WTC11 (cell line): Measurements from ENCODE around the gene FBN2. TPM values are rescaled to one million over a fixed set of nuclear protein-coding genes. Genes with fewer than 3 reads are reported as not detected.

Experiments used
- ATAC-seq: fragments of 200-7000 bp; cut with Tn5 transposase; 2 replicates; pipeline ENCODE4 v1.10.0; 2021; ENCODE audit warnings: mild to moderate bottlenecking, moderate library complexity
- CTCF ChIA-PET: fragments of 300-600 bp; sonication (Branson Sonifier 250); formaldehyde crosslinking; loops from one replicate; lab custom pipeline; 2021; ENCODE audit warnings: antibody characterized with exemption; lab: Charles Lee
- POLR2A ChIA-PET: fragments of 350-600 bp; sonication (Branson Sonifier 250); formaldehyde crosslinking; loops from one replicate; lab custom pipeline; 2021; ENCODE audit warnings: antibody characterized with exemption; lab: Charles Lee
- DNase-seq: peaks from one replicate; pipeline ENCODE4 v3.0.0; 2021; ENCODE audit warnings: low spot score
- H3K27ac Mint-ChIP-seq: 2 replicates; pipeline ENCODE4 v1.8.0; 2021; ENCODE audit warnings: mixed read lengths
- H3K27me3 Mint-ChIP-seq: 2 replicates; pipeline ENCODE4 v1.8.0; 2021; ENCODE audit warnings: low read depth, mild to moderate bottlenecking, moderate library complexity, mixed read lengths
- H3K36me3 Mint-ChIP-seq: 2 replicates; pipeline ENCODE4 v1.8.0; 2021; ENCODE audit warnings: mixed read lengths
- H3K4me1 Mint-ChIP-seq: 2 replicates; pipeline ENCODE4 v1.8.0; 2022; ENCODE audit warnings: mixed read lengths
- H3K4me3 Mint-ChIP-seq: 2 replicates; pipeline ENCODE4 v1.8.0; 2021; ENCODE audit warnings: mild to moderate bottlenecking, moderate library complexity, mixed read lengths
- H3K9me3 Mint-ChIP-seq: 2 replicates; pipeline ENCODE4 v1.8.0; 2021; ENCODE audit warnings: mixed read lengths
- TEAD1 ChIP-seq: sonication (generic); formaldehyde crosslinking; IDR thresholded peaks from 2 replicates; pipeline ENCODE4 v1.8.0; 2022; ENCODE audit warnings: mild to moderate bottlenecking, missing genetic modification reagents
- ZNF317 ChIP-seq: sonication (generic); formaldehyde crosslinking; IDR thresholded peaks from 2 replicates; pipeline ENCODE4 v1.8.1; 2023; ENCODE audit warnings: low read depth, mild to moderate bottlenecking, moderate library complexity, missing genetic modification reagents, borderline replicate concordance
- ZNF396 ChIP-seq: fragments of 250-450 bp; sonication (Bioruptor Pico); IDR thresholded peaks from 2 replicates; pipeline ENCODE4 v1.8.0; 2021; ENCODE audit warnings: mild to moderate bottlenecking, moderate library complexity, borderline replicate concordance
- total RNA-seq: library from RNA; stranded (reverse); gene quantifications from 3 replicates; pipeline ENCODE4 v1.2.3, GENCODE V29; 2021
- TF ChIP-seq, protein P1 (sequence below): fragments of 250-450 bp; sonication (Bioruptor Pico); IDR thresholded peaks from 2 replicates; pipeline ENCODE4 v1.9.0; 2021; ENCODE audit warnings: mild to moderate bottlenecking, borderline replicate concordance
- TF ChIP-seq, protein P2 (sequence below): sonication (generic); formaldehyde crosslinking; conservative IDR thresholded peaks from 2 replicates; pipeline ENCODE4 v1.8.1; 2022; ENCODE audit warnings: mild to moderate bottlenecking, missing genetic modification reagents
- TF ChIP-seq, protein P3 (sequence below): sonication (generic); formaldehyde crosslinking; IDR thresholded peaks from 2 replicates; pipeline ENCODE4 v1.8.0; 2023; ENCODE audit warnings: missing genetic modification reagents
- TF ChIP-seq, protein P4 (sequence below): sonication (generic); formaldehyde crosslinking; IDR thresholded peaks from 2 replicates; pipeline ENCODE4 v1.8.1; 2023; ENCODE audit warnings: mild to moderate bottlenecking, missing genetic modification reagents, moderate library complexity
- TF ChIP-seq, protein P5 (sequence below): fragments of 200-600 bp; IDR thresholded peaks from 2 replicates; pipeline ENCODE4 v1.8.0; 2022; ENCODE audit warnings: antibody characterized with exemption
- TF ChIP-seq, protein P6 (sequence below): sonication (generic); formaldehyde crosslinking; IDR thresholded peaks from 2 replicates; pipeline ENCODE4 v1.8.0; 2023; ENCODE audit warnings: missing genetic modification reagents, mild to moderate bottlenecking, borderline replicate concordance

Gene FBN2
- total RNA-seq, 1 experiment from 2014 or later: 56.7 TPM

DNA sequence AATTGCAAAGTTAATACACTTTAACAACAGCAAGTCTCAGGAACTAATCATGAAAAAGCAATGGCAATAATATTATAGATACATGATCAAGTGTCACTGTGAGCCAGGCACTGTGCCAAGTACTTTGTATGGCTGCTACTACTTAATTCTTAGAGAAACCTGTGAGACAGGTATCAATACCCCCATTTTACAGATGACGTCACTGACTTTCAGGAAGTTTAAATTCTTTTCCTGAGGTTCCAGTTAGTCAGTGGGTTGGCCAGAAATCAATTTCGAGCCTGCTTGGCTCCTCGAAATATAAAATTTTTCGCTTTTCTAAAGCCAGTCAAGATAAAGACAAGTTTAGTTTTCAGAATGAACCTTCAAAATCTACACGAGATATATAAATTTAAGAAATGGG is 324.2 kb downstream of the FBN2 start (continued):
- TF ChIP-seq TEAD1 (CRISPR knock-in tag): no peak
- TF ChIP-seq, protein P1, sequence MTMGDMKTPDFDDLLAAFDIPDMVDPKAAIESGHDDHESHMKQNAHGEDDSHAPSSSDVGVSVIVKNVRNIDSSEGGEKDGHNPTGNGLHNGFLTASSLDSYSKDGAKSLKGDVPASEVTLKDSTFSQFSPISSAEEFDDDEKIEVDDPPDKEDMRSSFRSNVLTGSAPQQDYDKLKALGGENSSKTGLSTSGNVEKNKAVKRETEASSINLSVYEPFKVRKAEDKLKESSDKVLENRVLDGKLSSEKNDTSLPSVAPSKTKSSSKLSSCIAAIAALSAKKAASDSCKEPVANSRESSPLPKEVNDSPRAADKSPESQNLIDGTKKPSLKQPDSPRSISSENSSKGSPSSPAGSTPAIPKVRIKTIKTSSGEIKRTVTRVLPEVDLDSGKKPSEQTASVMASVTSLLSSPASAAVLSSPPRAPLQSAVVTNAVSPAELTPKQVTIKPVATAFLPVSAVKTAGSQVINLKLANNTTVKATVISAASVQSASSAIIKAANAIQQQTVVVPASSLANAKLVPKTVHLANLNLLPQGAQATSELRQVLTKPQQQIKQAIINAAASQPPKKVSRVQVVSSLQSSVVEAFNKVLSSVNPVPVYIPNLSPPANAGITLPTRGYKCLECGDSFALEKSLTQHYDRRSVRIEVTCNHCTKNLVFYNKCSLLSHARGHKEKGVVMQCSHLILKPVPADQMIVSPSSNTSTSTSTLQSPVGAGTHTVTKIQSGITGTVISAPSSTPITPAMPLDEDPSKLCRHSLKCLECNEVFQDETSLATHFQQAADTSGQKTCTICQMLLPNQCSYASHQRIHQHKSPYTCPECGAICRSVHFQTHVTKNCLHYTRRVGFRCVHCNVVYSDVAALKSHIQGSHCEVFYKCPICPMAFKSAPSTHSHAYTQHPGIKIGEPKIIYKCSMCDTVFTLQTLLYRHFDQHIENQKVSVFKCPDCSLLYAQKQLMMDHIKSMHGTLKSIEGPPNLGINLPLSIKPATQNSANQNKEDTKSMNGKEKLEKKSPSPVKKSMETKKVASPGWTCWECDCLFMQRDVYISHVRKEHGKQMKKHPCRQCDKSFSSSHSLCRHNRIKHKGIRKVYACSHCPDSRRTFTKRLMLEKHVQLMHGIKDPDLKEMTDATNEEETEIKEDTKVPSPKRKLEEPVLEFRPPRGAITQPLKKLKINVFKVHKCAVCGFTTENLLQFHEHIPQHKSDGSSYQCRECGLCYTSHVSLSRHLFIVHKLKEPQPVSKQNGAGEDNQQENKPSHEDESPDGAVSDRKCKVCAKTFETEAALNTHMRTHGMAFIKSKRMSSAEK (CRISPR knock-in tag): no peak
- TF ChIP-seq ZNF317: no peak
- TF ChIP-seq, protein P2, sequence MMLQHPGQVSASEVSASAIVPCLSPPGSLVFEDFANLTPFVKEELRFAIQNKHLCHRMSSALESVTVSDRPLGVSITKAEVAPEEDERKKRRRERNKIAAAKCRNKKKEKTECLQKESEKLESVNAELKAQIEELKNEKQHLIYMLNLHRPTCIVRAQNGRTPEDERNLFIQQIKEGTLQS (CRISPR knock-in tag): no peak
- TF ChIP-seq, protein P3, sequence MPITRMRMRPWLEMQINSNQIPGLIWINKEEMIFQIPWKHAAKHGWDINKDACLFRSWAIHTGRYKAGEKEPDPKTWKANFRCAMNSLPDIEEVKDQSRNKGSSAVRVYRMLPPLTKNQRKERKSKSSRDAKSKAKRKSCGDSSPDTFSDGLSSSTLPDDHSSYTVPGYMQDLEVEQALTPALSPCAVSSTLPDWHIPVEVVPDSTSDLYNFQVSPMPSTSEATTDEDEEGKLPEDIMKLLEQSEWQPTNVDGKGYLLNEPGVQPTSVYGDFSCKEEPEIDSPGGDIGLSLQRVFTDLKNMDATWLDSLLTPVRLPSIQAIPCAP (CRISPR knock-in tag): no peak
- no peak for TF ChIP-seq ZNF396 (CRISPR knock-in tag)

DNA sequence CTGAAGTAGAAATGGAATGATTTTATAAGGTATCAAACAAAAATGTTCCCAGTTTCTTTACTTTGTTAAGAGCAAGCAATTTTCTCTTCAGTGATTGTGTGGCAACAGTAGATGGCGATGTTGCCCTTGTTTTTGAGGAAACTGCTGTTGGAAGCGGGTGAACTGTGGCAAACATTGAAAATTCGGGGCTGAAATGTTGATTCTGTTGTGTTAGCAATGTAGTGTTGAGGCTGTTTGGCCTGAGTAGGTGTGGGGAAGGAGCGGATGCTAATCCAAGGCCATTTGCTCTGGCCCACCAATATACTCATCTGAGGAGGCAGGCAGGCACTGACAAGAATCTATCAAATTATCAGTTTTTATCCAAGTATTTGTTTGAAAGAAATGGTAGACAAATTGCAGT is 324.7 kb downstream of the FBN2 start:
- DNase-seq: peak; percentile 59
- POLR2A ChIA-PET: no interaction called here
- TF ChIP-seq, protein P4, sequence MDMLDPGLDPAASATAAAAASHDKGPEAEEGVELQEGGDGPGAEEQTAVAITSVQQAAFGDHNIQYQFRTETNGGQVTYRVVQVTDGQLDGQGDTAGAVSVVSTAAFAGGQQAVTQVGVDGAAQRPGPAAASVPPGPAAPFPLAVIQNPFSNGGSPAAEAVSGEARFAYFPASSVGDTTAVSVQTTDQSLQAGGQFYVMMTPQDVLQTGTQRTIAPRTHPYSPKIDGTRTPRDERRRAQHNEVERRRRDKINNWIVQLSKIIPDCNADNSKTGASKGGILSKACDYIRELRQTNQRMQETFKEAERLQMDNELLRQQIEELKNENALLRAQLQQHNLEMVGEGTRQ (CRISPR knock-in tag): no peak
- TF ChIP-seq, protein P5, sequence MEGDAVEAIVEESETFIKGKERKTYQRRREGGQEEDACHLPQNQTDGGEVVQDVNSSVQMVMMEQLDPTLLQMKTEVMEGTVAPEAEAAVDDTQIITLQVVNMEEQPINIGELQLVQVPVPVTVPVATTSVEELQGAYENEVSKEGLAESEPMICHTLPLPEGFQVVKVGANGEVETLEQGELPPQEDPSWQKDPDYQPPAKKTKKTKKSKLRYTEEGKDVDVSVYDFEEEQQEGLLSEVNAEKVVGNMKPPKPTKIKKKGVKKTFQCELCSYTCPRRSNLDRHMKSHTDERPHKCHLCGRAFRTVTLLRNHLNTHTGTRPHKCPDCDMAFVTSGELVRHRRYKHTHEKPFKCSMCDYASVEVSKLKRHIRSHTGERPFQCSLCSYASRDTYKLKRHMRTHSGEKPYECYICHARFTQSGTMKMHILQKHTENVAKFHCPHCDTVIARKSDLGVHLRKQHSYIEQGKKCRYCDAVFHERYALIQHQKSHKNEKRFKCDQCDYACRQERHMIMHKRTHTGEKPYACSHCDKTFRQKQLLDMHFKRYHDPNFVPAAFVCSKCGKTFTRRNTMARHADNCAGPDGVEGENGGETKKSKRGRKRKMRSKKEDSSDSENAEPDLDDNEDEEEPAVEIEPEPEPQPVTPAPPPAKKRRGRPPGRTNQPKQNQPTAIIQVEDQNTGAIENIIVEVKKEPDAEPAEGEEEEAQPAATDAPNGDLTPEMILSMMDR: peak; percentile 52; the same call in 1 of the 2 replicates
- TF ChIP-seq, protein P6, sequence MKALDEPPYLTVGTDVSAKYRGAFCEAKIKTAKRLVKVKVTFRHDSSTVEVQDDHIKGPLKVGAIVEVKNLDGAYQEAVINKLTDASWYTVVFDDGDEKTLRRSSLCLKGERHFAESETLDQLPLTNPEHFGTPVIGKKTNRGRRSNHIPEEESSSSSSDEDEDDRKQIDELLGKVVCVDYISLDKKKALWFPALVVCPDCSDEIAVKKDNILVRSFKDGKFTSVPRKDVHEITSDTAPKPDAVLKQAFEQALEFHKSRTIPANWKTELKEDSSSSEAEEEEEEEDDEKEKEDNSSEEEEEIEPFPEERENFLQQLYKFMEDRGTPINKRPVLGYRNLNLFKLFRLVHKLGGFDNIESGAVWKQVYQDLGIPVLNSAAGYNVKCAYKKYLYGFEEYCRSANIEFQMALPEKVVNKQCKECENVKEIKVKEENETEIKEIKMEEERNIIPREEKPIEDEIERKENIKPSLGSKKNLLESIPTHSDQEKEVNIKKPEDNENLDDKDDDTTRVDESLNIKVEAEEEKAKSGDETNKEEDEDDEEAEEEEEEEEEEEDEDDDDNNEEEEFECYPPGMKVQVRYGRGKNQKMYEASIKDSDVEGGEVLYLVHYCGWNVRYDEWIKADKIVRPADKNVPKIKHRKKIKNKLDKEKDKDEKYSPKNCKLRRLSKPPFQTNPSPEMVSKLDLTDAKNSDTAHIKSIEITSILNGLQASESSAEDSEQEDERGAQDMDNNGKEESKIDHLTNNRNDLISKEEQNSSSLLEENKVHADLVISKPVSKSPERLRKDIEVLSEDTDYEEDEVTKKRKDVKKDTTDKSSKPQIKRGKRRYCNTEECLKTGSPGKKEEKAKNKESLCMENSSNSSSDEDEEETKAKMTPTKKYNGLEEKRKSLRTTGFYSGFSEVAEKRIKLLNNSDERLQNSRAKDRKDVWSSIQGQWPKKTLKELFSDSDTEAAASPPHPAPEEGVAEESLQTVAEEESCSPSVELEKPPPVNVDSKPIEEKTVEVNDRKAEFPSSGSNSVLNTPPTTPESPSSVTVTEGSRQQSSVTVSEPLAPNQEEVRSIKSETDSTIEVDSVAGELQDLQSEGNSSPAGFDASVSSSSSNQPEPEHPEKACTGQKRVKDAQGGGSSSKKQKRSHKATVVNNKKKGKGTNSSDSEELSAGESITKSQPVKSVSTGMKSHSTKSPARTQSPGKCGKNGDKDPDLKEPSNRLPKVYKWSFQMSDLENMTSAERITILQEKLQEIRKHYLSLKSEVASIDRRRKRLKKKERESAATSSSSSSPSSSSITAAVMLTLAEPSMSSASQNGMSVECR (CRISPR knock-in tag): no peak
- ATAC-seq: peak; percentile 95
- Mint-ChIP-seq H3K27me3 (no peaks in the 10 kb centered on the region), H3K9me3 (no peaks in the 10 kb centered on the region), H3K36me3 (no peaks in the 10 kb centered on the region), H3K27ac (no peak overlapping the region), H3K4me3 (no peak overlapping the region), H3K4me1 (peaks cover 3% of the 10 kb centered on the region; the same call in 1 of the 2 replicates)
- CTCF ChIA-PET: no interaction called here
